HEK293 (cell line): ENCODE data around the gene USP35.

ENCODE experiments used
- CTCF ChIP-seq: fragments of 450-650 bp; formaldehyde crosslinking; IDR thresholded peaks from 2 replicates; pipeline ENCODE4 v1.5.1; 2016; ENCODE audit warnings: missing biosample characterization, missing genetic modification characterization
- MYNN ChIP-seq: fragments of 450-650 bp; formaldehyde crosslinking; IDR thresholded peaks from 2 replicates; pipeline ENCODE4 v1.5.1; 2016; ENCODE audit warnings: missing biosample characterization, missing genetic modification characterization, borderline replicate concordance
- ZNF133 ChIP-seq: fragments of 450-650 bp; formaldehyde crosslinking; IDR thresholded peaks from 2 replicates; pipeline ENCODE4 v1.5.1; 2016; ENCODE audit warnings: missing biosample characterization, missing genetic modification characterization
- ZNF76 ChIP-seq: fragments of 450-650 bp; formaldehyde crosslinking; IDR thresholded peaks from 2 replicates; pipeline ENCODE4; 2016; ENCODE audit warnings: low read depth, missing biosample characterization, missing genetic modification characterization, borderline replicate concordance

- TF ChIP-seq ZNF133 (tag by site-specific recombination), result no peak
- TF ChIP-seq CTCF (tag by site-specific recombination), result no peak
- no peak for TF ChIP-seq MYNN (tag by site-specific recombination)
- TF ChIP-seq ZNF76 (tag by site-specific recombination), result no peak
These were observed 19.0 kb downstream of the USP35 start for GRCh38 chr11:78207532-78208256.
